H9 (cell line): ENCODE results near the gene CCM2L. TPM values are rescaled to one million over a fixed set of nuclear protein-coding genes. Genes with fewer than 3 reads are reported as not detected.

ENCODE experiments used
- DNase-seq: peaks from one replicate; pipeline ENCODE4 v3.0.0-alpha.2; 2017
- H2AFZ ChIP-seq: one replicate; pipeline ENCODE4 v1.6.1; 2013; ENCODE audit warnings: mild to moderate bottlenecking, low read length, control low read depth, moderate library complexity
- H2AK5ac ChIP-seq: 2 replicates; pipeline ENCODE4 v1.6.1; 2013; ENCODE audit warnings: low read length, control low read depth, mixed read lengths; ENCODE audit not compliant: insufficient read length
- H2BK120ac ChIP-seq: one replicate; pipeline ENCODE4 v1.6.1; 2013; ENCODE audit warnings: low read depth, mild to moderate bottlenecking, low read length, control low read depth, inconsistent platforms; ENCODE audit not compliant: poor library complexity, severe bottlenecking
- H2BK12ac ChIP-seq: 2 replicates; pipeline ENCODE4 v1.6.1; 2013; ENCODE audit warnings: low read length, control low read depth, mixed read lengths, low read depth; ENCODE audit not compliant: insufficient read length
- H2BK15ac ChIP-seq: 2 replicates; pipeline ENCODE4 v1.6.1; 2013; ENCODE audit warnings: low read depth, low read length, control low read depth
- H2BK20ac ChIP-seq: one replicate; pipeline ENCODE4 v1.6.1; 2013; ENCODE audit warnings: low read depth, mild to moderate bottlenecking, low read length, control low read depth, inconsistent platforms; ENCODE audit not compliant: poor library complexity, severe bottlenecking
- H2BK5ac ChIP-seq: 2 replicates; pipeline ENCODE4 v1.6.1; 2013; ENCODE audit warnings: low read length, control low read depth, mixed read lengths; ENCODE audit not compliant: insufficient read length
- H3K14ac ChIP-seq: 2 replicates; pipeline ENCODE4 v1.6.1; 2013; ENCODE audit warnings: low read length, control low read depth; ENCODE audit not compliant: insufficient read depth
- H3K18ac ChIP-seq: 2 replicates; pipeline ENCODE4 v1.6.1; 2013; ENCODE audit warnings: low read depth, mild to moderate bottlenecking, mixed read lengths, low read length, control low read depth; ENCODE audit not compliant: insufficient read length
- H3K23ac ChIP-seq: 2 replicates; pipeline ENCODE4 v1.6.1; 2013; ENCODE audit warnings: low read length, control low read depth, mixed read lengths, low read depth; ENCODE audit not compliant: insufficient read length
- H3K23me2 ChIP-seq: 2 replicates; pipeline ENCODE4 v1.6.1; 2013; ENCODE audit warnings: low read depth, mild to moderate bottlenecking, mixed read lengths, low read length, control low read depth; ENCODE audit not compliant: insufficient read length, poor library complexity, severe bottlenecking
- H3K27ac ChIP-seq: 2 replicates; pipeline ENCODE4 v1.5.1; 2013; ENCODE audit warnings: low read length, control low read depth, mixed read lengths, low read depth; ENCODE audit not compliant: insufficient read length
- H3K27me3 ChIP-seq: 2 replicates; pipeline ENCODE4 v1.6.1; 2013; ENCODE audit warnings: low read length, control low read depth, inconsistent platforms; ENCODE audit not compliant: insufficient read depth
- H3K4ac ChIP-seq: 2 replicates; pipeline ENCODE4 v1.6.1; 2013; ENCODE audit warnings: low read depth, mild to moderate bottlenecking, control low read depth, inconsistent platforms, low read length, moderate library complexity
- H3K4me1 ChIP-seq: 2 replicates; pipeline ENCODE4 v1.6.1; 2013; ENCODE audit warnings: low read length, control low read depth, inconsistent platforms; ENCODE audit not compliant: insufficient read depth
- H3K4me2 ChIP-seq: 2 replicates; pipeline ENCODE4 v1.6.1; 2013; ENCODE audit warnings: low read length, control low read depth, mixed read lengths; ENCODE audit not compliant: insufficient read length, insufficient read depth
- H3K56ac ChIP-seq: 2 replicates; pipeline ENCODE4 v1.6.1; 2013; ENCODE audit warnings: low read depth, mild to moderate bottlenecking, mixed read lengths, low read length, control low read depth; ENCODE audit not compliant: insufficient read length
- H3K79me1 ChIP-seq: 2 replicates; pipeline ENCODE4 v1.6.1; 2013; ENCODE audit warnings: low read depth, mild to moderate bottlenecking, moderate library complexity, low read length, control low read depth, inconsistent platforms; ENCODE audit not compliant: insufficient read depth, poor library complexity, severe bottlenecking
- H3K79me2 ChIP-seq: 2 replicates; pipeline ENCODE4 v1.6.1; 2013; ENCODE audit warnings: low read length, control low read depth, inconsistent platforms; ENCODE audit not compliant: insufficient read depth
- H3K9ac ChIP-seq: 2 replicates; pipeline ENCODE4 v1.6.1; 2013; ENCODE audit warnings: low read length, control low read depth, mixed read lengths; ENCODE audit not compliant: insufficient read length; ENCODE audit errors: extremely low read depth
- H3K9me3 ChIP-seq: one replicate; pipeline ENCODE4 v1.6.1; 2013; ENCODE audit warnings: low read depth, low read length, inconsistent platforms; ENCODE audit not compliant: control insufficient read depth
- H3T11ph ChIP-seq: one replicate; pipeline ENCODE4 v1.6.1; 2013; ENCODE audit warnings: mild to moderate bottlenecking, low read length, control low read depth, inconsistent platforms
- H4K20me1 ChIP-seq: one replicate; pipeline ENCODE4 v1.6.1; 2013; ENCODE audit not compliant: control insufficient read depth, insufficient read length, insufficient read depth
- H4K5ac ChIP-seq: 2 replicates; pipeline ENCODE4 v1.6.1; 2013; ENCODE audit warnings: low read depth, mild to moderate bottlenecking, mixed read lengths, low read length, control low read depth; ENCODE audit not compliant: insufficient read length
- H4K8ac ChIP-seq: replicated peaks from 2 replicates; pipeline ENCODE4 v1.6.1; 2013; ENCODE audit warnings: low read length, control low read depth, mixed read lengths, low read depth; ENCODE audit not compliant: insufficient read length
- H4K91ac ChIP-seq: 2 replicates; pipeline ENCODE4 v1.6.1; 2013; ENCODE audit warnings: low read depth, mild to moderate bottlenecking, moderate library complexity, mixed read lengths, low read length, control low read depth; ENCODE audit not compliant: insufficient read length
- H3K27ac Mint-ChIP-seq, 3 experiments: 2 replicates in 2 of 3; 3 replicates in 1 of 3; pipeline ENCODE4 v1.8.0; 2020 to 2021; ENCODE audit warnings: mixed read lengths in 3 of 3, mild to moderate bottlenecking in 1 of 3, moderate library complexity in 1 of 3
- H3K27me3 Mint-ChIP-seq: 2 replicates; pipeline ENCODE4 v1.8.0; 2021; ENCODE audit warnings: low read depth, mild to moderate bottlenecking, moderate library complexity, mixed read lengths
- H3K36me3 Mint-ChIP-seq, 3 experiments: 2 replicates in 2 of 3; 3 replicates in 1 of 3; pipeline ENCODE4 v1.8.0; 2020 to 2021; ENCODE audit warnings: low read depth in 3 of 3, mixed read lengths in 3 of 3; ENCODE audit not compliant: insufficient read depth in 1 of 3
- H3K4me1 Mint-ChIP-seq, 2 experiments: 2 replicates each; pipeline ENCODE4 v1.8.0; 2020; ENCODE audit warnings: mixed read lengths in 2 of 2
- H3K4me3 Mint-ChIP-seq, 2 experiments: 2 replicates in 1 of 2; 3 replicates in 1 of 2; pipeline ENCODE4 v1.8.0; 2020 to 2021; ENCODE audit warnings: mild to moderate bottlenecking in 2 of 2, mixed read lengths in 2 of 2, moderate library complexity in 1 of 2
- H3K9me3 Mint-ChIP-seq, 2 experiments: 2 replicates in 1 of 2; 3 replicates in 1 of 2; pipeline ENCODE4 v1.8.0; 2020; ENCODE audit warnings: mild to moderate bottlenecking in 2 of 2, mixed read lengths in 2 of 2, moderate library complexity in 1 of 2
- CTCF ChIP-seq: fragments of 200-600 bp; sonication (generic); conservative IDR thresholded peaks from 3 replicates; pipeline ENCODE4 v1.8.0; 2021; ENCODE audit warnings: antibody characterized with exemption, mild to moderate bottlenecking
- WGBS: extraction: QIAGEN DNeasy Blood & Tissue Kit; methylation state at CpG from one replicate; pipeline ENCODE4 v1.1.7; 2013; ENCODE audit warnings: missing lambda C conversion rate, low lambda C conversion rate, mixed read lengths; ENCODE audit not compliant: insufficient read length; ENCODE audit errors: extremely low coverage; 5-methylcytosine and 5-hydroxymethylcytosine counted together
- total RNA-seq: library from RNA; stranded (reverse); gene quantifications from 2 replicates; pipeline ENCODE4 v1.2.1, GENCODE V29; 2021

Gene CCM2L
- total RNA-seq, 1 experiment from 2014 or later, result 4.6 TPM

DNA sequence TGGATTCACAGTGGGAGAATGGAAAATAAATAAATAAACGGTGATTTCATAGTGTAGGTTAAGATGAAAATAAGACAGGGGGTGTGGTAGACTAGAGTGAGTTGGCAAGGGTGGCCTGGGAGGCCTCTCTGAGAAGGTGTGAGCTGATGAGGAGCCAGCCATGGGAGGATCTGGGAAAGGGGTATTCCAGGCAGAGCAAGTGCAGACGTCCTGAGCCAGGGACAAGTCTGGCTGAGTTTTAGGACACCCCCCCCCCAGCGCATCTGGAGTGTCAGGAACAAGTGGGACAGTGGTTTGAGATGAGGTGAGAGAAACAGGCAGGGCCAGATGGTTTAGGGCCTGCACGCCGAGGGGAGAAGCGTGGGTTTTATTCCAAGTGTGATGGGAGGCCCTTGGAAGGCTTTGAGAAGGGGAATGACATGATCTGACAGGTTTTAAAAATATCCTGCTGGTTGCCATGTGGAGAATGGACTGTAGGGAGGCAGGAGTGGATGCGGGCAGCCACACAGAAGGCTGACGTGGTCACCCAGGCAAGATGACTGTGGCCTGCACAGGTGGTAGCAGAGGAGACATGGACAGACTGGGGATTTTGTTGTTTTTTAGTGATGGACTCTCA lies 21.1 kb upstream of the CCM2L start:
- Mint-ChIP-seq H3K27ac (peak overlapping the region in 1 of 3 experiments; percentile 44; a peak in 2 of 7 replicates), H3K9me3 (no peaks in the 10 kb centered on the region), H3K36me3 (no peaks in the 10 kb centered on the region), H3K27me3 (peaks cover 28% of the 10 kb centered on the region), H3K4me3 (no peak overlapping the region), H3K4me1 (peaks cover 2 to 8% of the 10 kb centered on the region in 2 experiments; a peak in 3 of 4 replicates)
- no peaks in the 10 kb centered on the region for H3K23me2 ChIP-seq
- H3K4me1 ChIP-seq, result no peaks in the 10 kb centered on the region
- no peak overlapping the region for H3T11ph ChIP-seq
- H3K4me2 ChIP-seq, result no peak overlapping the region
- no peak for DNase-seq
- no peak overlapping the region for H2BK5ac ChIP-seq
- TF ChIP-seq CTCF, result no peak
- H3K4ac ChIP-seq, result no peak overlapping the region
- no peak overlapping the region for H2BK12ac ChIP-seq
- H3K9me3 ChIP-seq, result no peaks in the 10 kb centered on the region
- no peak overlapping the region for H3K18ac ChIP-seq
- no peak overlapping the region for H2AK5ac ChIP-seq
- no peak overlapping the region for H3K56ac ChIP-seq
- H2BK15ac ChIP-seq, result no peak overlapping the region
- no peak overlapping the region for H2BK20ac ChIP-seq
- H3K79me1 ChIP-seq, result no peaks in the 10 kb centered on the region
- H2BK120ac ChIP-seq, result no peak overlapping the region
- 100% methylated on average over 1 of the region's 8 CpGs for WGBS
- H4K8ac ChIP-seq, result no peak overlapping the region
- H2AFZ ChIP-seq, result no peak overlapping the region
- no peak overlapping the region for H3K9ac ChIP-seq
- H3K79me2 ChIP-seq, result no peaks in the 10 kb centered on the region
- H3K27me3 ChIP-seq, result peaks cover 3% of the 10 kb centered on the region; the same call in 1 of the 2 replicates
- no peak overlapping the region for H4K91ac ChIP-seq
- H3K14ac ChIP-seq, result no peak overlapping the region
- H3K27ac ChIP-seq, result no peak overlapping the region
- no peak overlapping the region for H3K23ac ChIP-seq
- H4K5ac ChIP-seq, result no peak overlapping the region
- no peaks in the 10 kb centered on the region for H4K20me1 ChIP-seq
